ENCODE data around the gene ERVMER34-1. TPM values are rescaled to one million over a fixed set of nuclear protein-coding genes. Genes with fewer than 3 reads are reported as not detected.

Gene ERVMER34-1
- total and polyA plus RNA-seq, 2 donors from 2014 or later: 1.8 to 4.2 TPM

DNA sequence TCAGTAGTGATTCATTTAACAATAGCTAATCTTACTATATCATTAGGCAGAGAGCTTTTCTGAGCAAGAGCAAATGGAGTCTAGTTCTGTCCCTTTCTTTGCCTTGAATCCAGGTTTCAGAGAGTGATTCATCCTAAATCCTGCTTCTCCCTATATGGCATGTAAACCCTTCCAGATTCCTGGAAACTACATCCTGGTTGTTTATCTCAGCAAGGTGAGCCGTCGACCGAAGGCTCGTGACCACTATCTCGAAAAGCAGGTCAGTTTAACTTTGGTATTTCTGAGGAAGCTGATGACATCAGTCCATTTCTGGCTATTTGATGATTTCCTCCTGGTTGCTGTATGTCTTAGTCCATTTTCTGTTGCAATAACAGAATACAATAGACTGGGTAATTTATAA, 40.7 kb upstream of the ERVMER34-1 start:
- Histone ChIP-seq H3K27me3 (ENCODE audit: control insufficient read depth, insufficient read depth, low read length) (no peaks in the 10 kb centered on the region), H3K4me3 (ENCODE audit: low read length in 3 of 3) (no peak overlapping the region), H3K27ac (ENCODE audit: low read depth in 2 of 2, low read length in 2 of 2) (no peak overlapping the region), H3K9me3 (ENCODE audit: control insufficient read depth in 2 of 3, insufficient read depth in 1 of 3, low read length in 3 of 3) (no peaks in the 10 kb centered on the region), H3K9ac (ENCODE audit: low read length in 3 of 3) (no peak overlapping the region), H3K36me3 (ENCODE audit: control insufficient read depth in 2 of 3, insufficient read depth in 3 of 3, low read length in 3 of 3) (no peaks in the 10 kb centered on the region), H3K4me1 (ENCODE audit: control insufficient read depth in 2 of 3, insufficient read depth in 2 of 3, low read depth in 1 of 3, low read length in 3 of 3) (no peaks in the 10 kb centered on the region)
- DNase-seq: no peak
- no peak for FAIRE-seq
- intact Hi-C loops (cut with DNase I): no loop called here
- TF ChIP-seq, protein P1, sequence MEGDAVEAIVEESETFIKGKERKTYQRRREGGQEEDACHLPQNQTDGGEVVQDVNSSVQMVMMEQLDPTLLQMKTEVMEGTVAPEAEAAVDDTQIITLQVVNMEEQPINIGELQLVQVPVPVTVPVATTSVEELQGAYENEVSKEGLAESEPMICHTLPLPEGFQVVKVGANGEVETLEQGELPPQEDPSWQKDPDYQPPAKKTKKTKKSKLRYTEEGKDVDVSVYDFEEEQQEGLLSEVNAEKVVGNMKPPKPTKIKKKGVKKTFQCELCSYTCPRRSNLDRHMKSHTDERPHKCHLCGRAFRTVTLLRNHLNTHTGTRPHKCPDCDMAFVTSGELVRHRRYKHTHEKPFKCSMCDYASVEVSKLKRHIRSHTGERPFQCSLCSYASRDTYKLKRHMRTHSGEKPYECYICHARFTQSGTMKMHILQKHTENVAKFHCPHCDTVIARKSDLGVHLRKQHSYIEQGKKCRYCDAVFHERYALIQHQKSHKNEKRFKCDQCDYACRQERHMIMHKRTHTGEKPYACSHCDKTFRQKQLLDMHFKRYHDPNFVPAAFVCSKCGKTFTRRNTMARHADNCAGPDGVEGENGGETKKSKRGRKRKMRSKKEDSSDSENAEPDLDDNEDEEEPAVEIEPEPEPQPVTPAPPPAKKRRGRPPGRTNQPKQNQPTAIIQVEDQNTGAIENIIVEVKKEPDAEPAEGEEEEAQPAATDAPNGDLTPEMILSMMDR (IDR thresholded peaks at IDR 0.05; ENCODE audit: borderline replicate concordance, extremely low read depth, insufficient read depth): no peak

DNA sequence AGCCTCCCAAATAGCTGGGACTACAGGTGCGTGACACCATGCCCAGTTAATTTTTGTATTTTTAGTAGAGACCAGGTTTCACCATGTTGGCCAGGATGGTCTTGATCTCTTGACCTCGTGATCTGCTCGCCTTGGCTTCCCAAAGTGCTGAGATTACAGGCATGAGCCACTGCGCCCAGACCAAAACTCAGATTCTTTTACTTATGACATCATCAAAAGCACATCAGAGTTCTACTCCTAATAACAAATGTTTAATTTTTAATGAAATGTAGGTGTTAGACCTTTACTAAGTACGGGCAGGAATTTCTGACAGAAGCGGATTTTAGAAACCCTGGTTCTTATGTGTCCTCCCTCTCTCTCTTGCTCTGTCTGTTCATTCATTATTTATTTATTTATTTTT, 38.5 kb upstream of the ERVMER34-1 start:
- no peak overlapping the region for H3K27ac ChIP-seq (ENCODE audit: low read depth in 2 of 2, low read length in 2 of 2)
- H3K27me3 ChIP-seq (ENCODE audit: control insufficient read depth, insufficient read depth, low read length): no peaks in the 10 kb centered on the region
- FAIRE-seq (no peak), DNase-seq (no peak)
- H3K36me3 ChIP-seq (ENCODE audit: control insufficient read depth in 2 of 3, insufficient read depth in 3 of 3, low read length in 3 of 3): no peaks in the 10 kb centered on the region
- intact Hi-C loops (cut with DNase I): no loop called here
- H3K4me1 ChIP-seq (ENCODE audit: control insufficient read depth in 2 of 3, insufficient read depth in 2 of 3, low read depth in 1 of 3, low read length in 3 of 3): no peaks in the 10 kb centered on the region
- TF ChIP-seq, protein P1 (IDR thresholded peaks at IDR 0.05; ENCODE audit: borderline replicate concordance, extremely low read depth, insufficient read depth): no peak
- no peaks in the 10 kb centered on the region for H3K9me3 ChIP-seq (ENCODE audit: control insufficient read depth in 2 of 3, insufficient read depth in 1 of 3, low read length in 3 of 3)
- H3K9ac ChIP-seq (ENCODE audit: low read length in 3 of 3): no peak overlapping the region
- H3K4me3 ChIP-seq (ENCODE audit: low read length in 3 of 3): no peak overlapping the region

DNA sequence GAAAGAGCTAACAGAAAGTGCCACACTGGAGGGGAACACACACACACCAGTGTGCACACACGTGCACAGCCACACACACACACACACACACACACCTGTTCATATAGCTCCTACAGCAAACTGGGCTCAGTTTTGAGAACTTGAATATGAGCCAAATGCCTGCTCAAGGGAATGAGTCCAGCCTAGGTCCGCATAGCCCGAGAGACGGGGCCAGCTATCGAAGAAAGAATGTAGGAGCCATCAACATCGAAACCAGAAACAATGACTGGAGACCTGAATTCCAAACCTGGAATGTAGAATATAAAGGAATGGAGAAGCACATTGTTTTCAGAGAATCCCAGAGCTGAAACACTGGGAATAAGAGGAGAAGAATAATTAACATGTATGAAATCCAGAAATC, 37.6 kb upstream of the ERVMER34-1 start:
- intact Hi-C loops (cut with DNase I): no loop called here
- TF ChIP-seq, protein P1 (IDR thresholded peaks at IDR 0.05; ENCODE audit: borderline replicate concordance, extremely low read depth, insufficient read depth): no peak
- Histone ChIP-seq H3K36me3 (ENCODE audit: control insufficient read depth in 2 of 3, insufficient read depth in 3 of 3, low read length in 3 of 3) (no peaks in the 10 kb centered on the region), H3K27ac (ENCODE audit: low read depth in 2 of 2, low read length in 2 of 2) (no peak overlapping the region), H3K9ac (ENCODE audit: low read length in 3 of 3) (no peak overlapping the region), H3K27me3 (ENCODE audit: control insufficient read depth, insufficient read depth, low read length) (no peaks in the 10 kb centered on the region), H3K4me1 (ENCODE audit: control insufficient read depth in 2 of 3, insufficient read depth in 2 of 3, low read depth in 1 of 3, low read length in 3 of 3) (no peaks in the 10 kb centered on the region), H3K9me3 (ENCODE audit: control insufficient read depth in 2 of 3, insufficient read depth in 1 of 3, low read length in 3 of 3) (no peaks in the 10 kb centered on the region), H3K4me3 (ENCODE audit: low read length in 3 of 3) (no peak overlapping the region)
- peak in 2 of 5 donors; percentile 11 to 19 for DNase-seq
- FAIRE-seq: no peak

DNA sequence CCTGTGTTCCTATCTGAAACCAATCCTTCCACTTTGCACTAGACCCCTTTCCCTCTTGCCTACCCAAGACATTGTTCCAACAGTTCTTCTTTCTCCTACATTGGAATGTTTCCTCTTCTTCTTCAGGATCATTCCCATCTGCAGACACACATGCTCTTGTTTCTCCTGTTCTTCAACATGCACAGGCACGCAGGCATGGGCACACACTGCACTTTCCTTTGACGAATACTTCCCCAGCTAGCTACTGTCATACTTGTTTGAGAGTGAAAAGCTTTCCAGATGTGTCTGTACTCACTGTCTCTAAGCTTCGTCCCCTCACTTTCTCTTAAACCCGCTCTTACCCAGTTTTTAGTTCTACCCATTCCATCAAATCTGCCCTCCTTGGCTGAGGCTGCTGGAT, 31.8 kb upstream of the ERVMER34-1 start:
- H3K9ac ChIP-seq (ENCODE audit: low read length in 3 of 3): no peak overlapping the region
- H3K36me3 ChIP-seq (ENCODE audit: control insufficient read depth in 2 of 3, insufficient read depth in 3 of 3, low read length in 3 of 3): no peaks in the 10 kb centered on the region
- FAIRE-seq (no peak), DNase-seq (no peak)
- no peaks in the 10 kb centered on the region for H3K27me3 ChIP-seq (ENCODE audit: control insufficient read depth, insufficient read depth, low read length)
- no peaks in the 10 kb centered on the region for H3K9me3 ChIP-seq (ENCODE audit: control insufficient read depth in 2 of 3, insufficient read depth in 1 of 3, low read length in 3 of 3)
- no peak overlapping the region for H3K27ac ChIP-seq (ENCODE audit: low read depth in 2 of 2, low read length in 2 of 2)
- H3K4me1 ChIP-seq (ENCODE audit: control insufficient read depth in 2 of 3, insufficient read depth in 2 of 3, low read depth in 1 of 3, low read length in 3 of 3): no peaks in the 10 kb centered on the region
- intact Hi-C loops (cut with DNase I): no loop called here
- TF ChIP-seq, protein P1 (IDR thresholded peaks at IDR 0.05; ENCODE audit: borderline replicate concordance, extremely low read depth, insufficient read depth): no peak
- no peak overlapping the region for H3K4me3 ChIP-seq (ENCODE audit: low read length in 3 of 3)
